GM21423 (cell line): ENCODE measurements around the gene CACNB2.
"Not testable (repeated sequence)": the region's sequence is repeated elsewhere in the genome, so short reads cannot be mapped to it uniquely, and the experiment has no call there.

Source experiments
- ATAC-seq: cut with Tn5 transposase; IDR thresholded peaks from one replicate; pipeline ENCODE4 v1.9.1; 2021; ENCODE audit warnings: mild to moderate bottlenecking, moderate library complexity; ENCODE audit not compliant: unreplicated experiment

Gene CACNB2

DNA sequence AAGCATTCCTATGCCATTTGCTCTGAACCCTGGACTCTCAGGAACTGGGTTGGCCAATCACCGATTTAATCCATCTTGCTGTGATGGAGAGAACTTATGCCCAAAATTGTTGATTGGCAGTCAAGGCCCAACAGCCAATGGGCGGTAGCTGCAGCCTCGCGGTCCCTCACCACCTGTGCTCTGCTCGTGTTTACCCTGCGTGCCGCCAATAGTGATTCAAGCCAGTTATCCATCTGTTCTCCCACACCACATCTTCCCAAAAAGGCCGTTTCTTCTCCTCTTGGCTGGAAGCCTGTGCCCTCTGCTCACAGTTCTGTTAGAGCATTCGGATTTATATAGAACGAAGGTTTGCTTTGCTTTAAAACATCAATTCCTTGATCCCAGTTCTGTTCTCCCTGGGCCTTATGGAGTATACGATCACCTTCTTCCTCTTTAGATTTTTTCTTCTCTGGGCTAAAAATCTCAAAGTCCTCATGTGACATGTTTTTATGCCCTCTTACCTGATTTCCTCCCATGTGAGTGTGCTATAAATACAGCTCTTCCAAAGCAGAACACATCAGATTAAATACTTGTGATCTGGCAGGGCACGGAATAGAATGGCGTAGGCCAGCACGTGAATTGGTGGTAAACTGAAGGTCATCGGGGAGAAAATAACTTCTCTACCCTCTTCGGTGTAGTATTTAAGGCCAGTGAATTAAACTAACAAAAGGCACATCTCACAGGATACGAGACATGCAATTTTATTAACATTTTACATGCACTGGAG lies 298.3 kb downstream of the CACNB2 start:
- ATAC-seq, result no peak

DNA sequence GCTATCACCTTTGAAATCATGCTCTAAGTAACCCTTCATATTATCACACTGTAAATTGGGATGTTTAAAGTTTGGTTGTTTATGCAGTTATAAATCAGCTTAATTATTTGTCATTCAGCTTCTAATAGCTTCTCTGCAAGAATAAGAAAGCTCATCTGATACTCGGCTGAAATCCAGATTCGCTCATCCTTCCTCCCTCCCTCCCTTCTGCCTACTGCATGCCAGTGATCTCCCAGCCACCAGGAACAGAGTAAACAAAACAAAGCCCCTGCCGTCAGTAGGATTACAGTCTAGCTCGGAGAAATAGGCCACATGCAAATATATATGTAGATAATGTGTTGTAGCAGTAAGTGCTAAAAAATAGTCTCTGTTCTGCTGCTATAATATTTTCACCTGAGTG lies 299.4 kb downstream of the CACNB2 start:
- no peak for ATAC-seq

DNA sequence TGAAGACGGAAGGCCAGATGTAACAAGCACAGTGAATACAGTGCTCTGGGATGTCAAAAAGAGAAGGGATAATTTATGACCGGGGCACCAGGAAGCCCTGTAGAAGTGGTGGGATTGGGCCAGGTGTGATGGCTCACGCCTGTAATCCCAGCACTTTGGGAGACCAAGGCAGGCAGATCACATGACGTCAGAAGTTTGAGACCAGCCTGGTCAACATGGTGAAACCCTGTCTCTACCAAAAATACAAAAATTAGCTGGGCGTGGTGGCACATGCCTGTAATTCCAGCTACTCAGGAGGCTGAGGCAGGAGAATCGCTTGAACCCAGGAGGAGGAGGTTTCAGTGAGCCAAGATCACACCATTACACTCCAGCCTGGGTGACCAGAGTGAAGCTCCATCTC lies 305.4 kb downstream of the CACNB2 start:
- not testable (repeated sequence) for ATAC-seq

DNA sequence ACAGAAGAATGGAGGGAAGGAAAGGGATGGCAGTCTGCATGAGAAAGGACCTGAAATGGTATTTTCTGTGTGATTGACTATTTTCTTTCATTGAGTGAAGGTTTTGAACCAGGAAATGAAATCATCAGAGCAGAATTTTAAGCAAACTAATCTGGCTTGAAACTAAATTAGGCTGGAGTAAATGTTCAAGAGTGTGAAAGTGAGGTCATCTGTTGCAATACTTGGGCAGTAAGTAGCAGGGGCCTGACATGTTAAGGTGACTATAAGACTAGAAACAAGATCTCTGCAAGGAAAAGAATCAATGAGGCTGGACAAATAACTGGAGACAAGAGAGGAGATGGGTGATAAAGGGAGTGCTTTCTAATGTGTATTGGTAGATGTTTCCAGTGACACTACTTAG lies 306.0 kb downstream of the CACNB2 start:
- ATAC-seq, result no peak

DNA sequence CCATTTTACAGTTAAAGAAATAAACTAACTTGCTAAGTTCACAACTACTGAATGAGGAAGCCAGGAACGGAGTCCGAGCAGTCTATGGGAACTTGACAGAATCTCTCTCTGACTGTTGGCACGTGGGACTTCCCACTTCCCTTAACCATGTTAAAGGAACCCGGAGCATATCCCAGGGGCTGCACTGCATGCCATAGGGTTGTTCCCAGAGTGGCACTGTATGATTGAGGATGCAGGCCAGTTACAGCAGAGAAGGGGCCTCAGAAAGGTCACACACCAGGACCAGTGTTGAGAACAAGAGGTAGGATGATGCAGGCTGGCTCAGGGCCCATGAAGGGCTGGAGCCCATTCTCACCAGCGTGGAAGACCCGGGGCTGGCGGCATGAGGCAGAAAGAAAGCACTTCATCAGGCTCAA lies 309.4 kb downstream of the CACNB2 start:
- ATAC-seq, result no peak

DNA sequence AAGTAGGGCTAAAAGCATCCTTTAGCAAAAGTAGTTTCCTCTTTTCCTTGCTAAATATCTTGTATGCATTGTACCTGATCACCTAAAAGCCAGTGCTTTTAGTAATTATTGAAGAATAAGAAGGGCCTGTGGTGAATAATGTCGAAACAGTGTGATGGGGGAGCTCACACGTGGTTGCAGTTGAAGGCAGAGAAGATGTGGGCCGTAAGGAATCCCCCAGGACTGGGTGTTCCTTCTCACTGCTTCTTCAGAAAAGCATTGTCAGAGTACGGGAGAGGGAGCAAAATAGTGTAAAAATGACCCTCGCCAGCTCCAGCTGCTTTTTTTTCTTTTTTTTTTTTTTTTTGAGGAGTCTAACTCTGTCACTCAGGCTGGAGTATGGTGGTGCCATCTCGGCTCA lies 310.1 kb downstream of the CACNB2 start:
- ATAC-seq, result no peak

DNA sequence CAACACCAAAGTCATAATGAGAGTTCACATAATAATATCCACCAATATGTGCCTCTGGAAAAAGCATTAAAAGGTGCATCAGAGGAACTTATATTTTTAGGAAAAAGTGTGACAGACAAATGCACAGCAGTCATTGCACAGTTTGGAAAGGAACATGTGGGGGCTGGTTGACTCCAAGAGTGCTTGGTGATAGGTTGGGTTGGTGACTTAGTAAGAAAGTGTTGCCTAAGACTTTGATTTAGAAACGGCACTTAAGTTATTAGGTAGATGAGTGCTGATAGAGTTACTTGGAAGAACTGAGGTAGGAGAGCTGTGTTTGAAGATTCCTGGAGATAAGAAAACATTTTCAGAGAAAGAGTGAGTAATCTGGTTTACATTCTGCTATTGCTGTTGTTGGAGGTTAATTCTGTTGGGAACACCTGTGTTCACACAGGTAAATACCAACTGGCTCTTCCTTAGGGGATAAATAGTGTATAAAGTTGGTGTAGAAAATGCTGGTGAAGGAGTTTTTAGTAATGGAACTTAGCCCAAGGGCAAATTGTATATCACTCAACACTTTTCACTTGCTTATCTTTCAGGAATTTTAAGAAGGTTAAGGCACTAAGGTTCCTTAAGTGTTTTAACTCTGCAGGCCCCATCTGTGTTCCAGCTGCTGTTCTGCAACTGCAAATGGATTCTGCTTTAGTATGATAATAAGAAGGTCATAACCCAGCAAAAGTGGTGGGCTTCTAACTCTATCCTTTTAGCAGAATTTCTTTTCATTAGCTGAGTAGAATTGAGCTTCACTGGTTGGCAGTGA lies 315.1 kb downstream of the CACNB2 start:
- ATAC-seq, result no peak

DNA sequence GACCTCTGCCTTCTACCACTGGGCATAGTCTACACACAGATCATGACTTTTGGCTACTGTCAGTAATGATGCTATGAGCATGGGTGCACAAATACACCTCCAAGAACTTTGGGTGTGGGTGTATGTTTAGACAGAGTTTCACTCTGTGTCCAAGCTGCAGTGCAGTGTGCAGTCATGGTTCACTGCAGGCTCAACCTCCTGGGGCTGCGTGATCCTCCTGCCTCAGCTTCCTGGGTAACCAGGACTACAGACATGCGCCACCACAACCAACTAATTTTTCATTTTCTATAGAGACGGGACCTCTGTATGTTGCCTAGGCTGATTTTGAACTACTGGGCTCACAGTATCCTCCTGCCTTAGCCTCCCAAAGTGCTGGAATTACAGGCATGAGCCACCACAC lies 316.8 kb downstream of the CACNB2 start:
- ATAC-seq, result peak; percentile 97

DNA sequence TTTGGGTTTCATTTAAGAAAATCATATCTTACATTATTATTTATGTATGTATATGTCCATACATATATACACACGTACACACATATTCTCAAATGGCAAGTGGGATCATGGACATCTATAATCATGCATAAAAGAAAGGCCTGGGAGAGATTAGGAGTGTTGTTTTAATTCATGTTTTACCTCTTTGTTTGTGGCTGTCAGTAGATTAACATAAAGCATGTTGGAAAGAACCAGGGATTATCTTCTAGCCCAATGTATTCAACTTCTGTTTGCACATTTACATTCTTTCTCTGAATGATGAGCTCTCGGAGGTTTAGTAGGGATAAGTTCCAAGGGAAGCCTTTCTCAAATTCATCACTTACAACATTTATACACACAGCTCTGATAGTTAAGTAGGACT lies 319.8 kb downstream of the CACNB2 start:
- ATAC-seq, result no peak

DNA sequence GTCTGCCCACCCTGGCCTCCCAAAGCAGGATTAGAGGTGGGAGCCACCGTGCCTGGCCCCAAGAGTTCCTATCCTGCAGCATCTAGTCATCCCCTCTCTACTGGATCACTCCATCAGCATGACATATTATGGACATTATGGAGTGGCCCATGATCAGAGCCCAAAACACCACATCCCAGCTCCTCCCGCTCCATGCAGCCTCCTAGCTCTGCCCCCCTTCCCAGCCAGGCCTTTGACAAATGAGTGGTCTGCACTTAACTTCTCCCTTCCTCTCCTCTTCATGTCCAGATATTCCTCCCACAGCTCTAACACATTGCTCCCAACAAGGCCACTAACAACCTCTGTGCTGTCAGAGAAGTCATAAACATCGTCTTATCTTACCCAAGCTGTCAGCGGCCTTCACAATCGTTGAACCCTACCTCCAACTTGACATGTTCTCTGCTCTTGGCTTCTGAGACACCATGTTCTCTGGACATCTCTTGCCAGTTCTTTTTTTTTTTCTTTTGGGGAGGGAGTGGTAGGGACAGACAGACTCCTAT lies 323.5 kb downstream of the CACNB2 start:
- ATAC-seq, result no peak

DNA sequence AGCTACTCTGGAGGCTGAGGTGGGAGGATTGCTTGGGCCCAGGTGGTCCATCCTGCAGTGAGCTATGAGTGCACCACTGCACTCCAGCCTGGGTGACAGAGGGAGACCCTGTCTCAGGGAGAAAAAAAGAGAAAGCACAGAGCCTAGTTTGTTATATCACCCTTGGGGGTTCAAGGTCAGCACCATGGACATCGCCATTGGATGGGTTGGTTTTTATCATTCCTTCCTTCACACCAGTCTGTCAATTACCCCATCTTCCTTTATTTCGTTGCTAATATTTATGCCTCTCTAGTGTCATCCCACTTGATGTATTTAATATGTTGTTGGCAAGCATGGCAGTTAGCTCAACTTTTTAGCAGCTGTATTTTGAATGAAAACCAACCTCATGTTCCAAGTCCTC lies 328.9 kb downstream of the CACNB2 start:
- ATAC-seq, result no peak

DNA sequence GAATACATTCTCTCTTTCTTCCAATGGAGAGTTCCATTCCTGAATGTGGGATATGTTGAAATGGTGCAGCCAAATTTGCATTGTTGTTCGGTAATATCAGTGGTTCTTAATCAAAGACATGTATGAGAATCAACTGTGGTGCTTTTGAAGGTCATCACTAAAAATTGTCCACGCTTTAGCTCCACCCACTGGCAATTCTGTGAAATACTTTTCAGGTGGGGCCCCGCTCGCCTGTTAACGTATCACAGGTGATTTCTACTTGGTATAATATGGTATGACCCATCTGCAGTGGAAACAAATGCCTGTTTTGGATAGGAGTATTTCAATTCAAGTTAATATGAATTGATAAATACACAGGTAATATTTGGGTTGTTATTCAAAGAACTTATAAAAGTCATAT lies 332.8 kb downstream of the CACNB2 start:
- ATAC-seq, result no peak

DNA sequence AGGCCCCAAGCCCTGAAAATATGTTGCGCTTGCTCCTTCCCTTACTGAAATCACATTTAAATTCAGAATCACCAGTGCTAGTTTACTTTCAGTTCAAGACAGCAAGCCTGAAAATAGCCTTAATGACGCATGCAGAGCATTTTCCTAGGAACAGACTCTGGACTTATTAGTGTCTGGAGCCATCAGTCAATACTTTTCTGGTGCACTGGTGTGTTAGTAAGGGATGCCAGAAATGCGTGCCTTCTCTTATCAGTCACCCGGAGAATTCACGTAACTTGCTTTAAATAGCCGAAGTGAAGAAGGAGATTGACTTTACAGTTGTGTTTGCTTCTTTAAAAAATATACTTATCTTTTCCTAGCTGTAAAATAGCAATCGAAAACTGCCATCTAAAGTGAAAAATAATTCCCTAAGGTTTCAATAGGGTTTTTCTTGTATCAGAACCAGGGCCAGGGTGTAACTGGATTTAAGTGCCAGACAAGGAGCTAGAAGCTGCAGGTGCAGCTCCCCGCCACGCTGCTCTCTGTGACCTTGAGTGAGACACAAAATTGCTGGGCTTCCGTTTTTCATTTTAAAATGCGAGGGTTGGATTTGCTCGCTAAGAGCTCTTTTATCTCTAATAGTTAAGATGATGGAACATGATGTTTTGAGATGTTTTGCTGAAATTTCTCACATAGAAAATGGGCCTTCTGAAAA lies 333.3 kb downstream of the CACNB2 start:
- ATAC-seq, result no peak

DNA sequence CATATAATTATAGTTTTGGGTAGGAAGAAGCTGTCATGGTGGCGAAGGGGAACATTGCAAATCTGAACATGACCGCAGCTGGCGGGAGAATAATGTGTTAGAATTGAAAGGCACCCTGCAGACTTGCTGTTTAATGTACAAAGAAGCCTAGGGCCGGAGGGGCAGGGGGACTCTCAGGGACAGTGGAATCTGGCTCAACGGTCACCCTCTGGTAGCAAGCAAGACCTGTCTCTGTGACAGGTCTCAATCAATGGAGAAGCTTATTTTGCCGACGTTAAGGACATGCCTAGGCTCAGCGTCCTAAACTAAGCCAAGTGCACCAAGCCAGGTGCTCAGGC lies 333.9 kb downstream of the CACNB2 start:
- ATAC-seq, result no peak

DNA sequence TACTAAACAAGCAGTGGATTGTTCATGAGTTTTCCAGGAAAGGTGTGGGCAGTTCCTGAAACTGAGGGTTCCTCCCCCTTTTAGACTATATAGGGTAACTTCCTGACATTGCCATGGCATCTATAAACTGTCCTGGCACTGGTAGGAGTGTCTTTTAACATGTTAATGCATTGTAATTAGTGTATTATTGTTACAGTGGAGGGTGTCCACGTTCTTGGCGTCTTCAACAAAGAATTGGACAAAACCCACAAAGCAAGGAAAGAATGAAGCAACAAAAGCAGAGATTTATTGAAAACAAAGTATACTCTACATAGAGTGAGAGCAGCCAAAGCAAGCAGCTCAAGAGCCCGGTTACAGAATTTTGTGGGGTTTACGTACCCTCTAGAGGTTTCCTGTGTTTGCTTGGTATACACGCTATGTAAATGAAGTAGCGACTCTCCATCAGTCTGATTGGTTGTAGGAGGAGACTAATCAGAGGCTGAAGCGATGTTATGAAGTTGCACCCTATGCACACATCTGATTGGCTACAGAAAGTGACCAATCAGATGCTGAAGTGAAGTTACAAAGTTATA lies 335.9 kb downstream of the CACNB2 start:
- no peak for ATAC-seq

DNA sequence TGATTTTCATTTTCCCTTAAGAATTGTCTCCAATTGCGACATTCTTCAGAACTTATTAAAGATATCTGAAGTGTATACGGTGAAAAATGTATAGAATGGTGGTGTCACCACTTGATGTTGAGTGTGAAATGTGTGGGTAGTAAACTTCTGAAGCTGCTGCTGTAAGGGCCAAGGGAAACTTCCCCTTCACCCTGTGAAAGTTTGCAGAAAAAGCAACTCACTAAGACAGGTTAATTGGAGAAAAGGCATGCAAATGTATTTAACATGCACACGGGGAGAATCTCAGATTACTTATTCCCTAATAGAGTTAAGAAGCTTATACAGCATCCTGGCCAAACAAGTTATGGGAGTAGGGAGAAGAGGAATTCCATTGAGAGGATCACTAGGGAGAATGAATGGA lies 338.1 kb downstream of the CACNB2 start:
- no peak for ATAC-seq

DNA sequence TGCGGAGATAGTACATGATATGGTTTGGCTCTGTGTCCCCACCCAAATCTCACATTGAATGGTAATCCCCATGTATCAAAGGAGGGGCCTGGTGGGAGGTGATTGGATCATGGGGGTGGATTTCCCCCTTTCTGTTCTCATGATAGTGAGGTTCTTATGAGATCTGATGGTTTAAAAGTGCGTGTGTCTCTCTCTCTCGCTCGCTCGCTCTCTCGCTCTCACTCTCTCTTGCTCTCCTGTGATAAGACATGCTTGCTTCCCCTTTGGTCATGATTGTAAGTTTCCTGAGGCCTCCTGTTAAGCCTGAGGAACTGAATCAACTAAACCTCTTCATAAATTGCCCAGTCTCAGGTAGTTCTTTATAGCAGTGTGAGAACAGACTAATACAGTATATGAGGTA lies 339.3 kb downstream of the CACNB2 start:
- no peak for ATAC-seq

DNA sequence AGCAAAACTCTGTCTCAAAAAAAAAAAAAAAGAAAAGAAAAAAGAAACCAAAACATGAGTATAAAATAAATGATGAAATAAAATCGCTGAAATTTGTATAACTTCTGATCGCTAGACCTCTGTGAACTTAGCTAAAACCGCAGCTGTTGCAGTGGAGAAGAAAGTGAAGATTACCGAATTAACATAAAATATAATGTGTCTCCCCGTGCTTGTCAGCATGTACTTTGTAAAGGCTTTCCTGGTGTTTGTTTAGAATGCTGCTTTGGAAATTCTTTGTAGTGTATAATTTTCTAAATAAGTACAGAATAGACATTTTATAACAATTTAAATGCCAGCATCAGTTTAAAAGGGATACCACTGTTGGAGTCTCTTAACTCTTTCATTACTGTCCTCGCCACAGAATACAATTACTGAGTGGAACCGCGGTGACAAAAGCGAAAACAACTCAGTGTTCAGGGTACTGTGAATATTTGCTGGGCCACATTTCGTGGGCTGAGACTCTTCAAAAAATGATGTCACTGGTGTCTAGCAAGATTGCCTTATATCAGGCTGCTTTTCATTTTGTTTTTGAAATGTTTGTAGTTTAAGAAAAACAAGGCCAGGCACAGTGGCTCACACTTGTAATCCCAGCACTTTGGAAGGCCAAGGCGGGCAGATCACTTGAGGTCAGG lies 343.4 kb downstream of the CACNB2 start:
- no peak for ATAC-seq

DNA sequence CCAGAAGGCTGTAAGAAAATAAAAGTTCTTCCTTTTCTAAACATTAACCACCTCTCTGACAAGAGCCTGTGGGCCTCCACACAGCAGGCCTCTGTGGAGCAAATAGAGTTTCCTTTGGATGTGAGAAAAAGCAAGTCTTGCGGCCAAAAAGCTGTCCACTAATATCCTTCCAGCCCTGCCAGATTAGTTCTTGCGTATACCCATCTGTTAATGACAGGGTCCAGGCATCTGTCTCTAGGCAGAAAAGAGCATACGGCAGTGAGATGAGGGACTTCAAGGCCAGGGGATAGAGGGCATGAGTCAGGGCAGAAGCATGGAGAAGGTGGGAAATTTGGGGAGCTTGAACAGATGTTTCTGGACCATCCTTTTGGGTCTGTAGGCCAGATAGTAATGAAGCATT lies 346.2 kb downstream of the CACNB2 start:
- no peak for ATAC-seq

DNA sequence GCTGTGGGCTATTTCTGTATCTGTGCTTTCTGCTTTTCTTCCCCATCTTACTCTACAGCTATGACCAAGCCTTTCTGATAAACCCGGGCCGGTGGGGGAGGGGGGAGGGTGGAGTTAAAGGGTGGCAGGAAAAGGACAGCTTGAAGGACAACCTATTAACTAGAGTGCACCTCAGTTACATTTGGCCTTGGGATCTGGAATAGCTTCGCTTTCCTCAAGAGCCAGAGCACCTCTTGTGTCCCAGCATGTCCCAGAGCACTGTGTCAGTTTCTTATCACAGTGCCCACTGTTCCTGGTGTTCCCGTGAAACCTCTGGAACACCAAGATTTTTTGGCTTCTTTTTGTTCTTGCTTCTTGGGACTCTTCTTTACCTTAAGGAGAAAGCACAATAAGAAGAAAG lies 350.5 kb downstream of the CACNB2 start:
- ATAC-seq, result no peak
